ENCODE measurements around the gene ADAP1. TPM values are rescaled to one million over a fixed set of nuclear protein-coding genes. Genes with fewer than 3 reads are reported as not detected.
"Not testable (repeated sequence)": the region's sequence is repeated elsewhere in the genome, so short reads cannot be mapped to it uniquely, and the experiment has no call there.

Gene ADAP1
- total RNA-seq, 1 donor from 2014 or later: 0.30 TPM

GRCh38 chr7:924541-925231 is 29.8 kb downstream of the ADAP1 start:
- DNase-seq (ENCODE audit: low spot score): no peak
- no peaks in the 10 kb centered on the region for H3K79me2 ChIP-seq (ENCODE audit: low read depth)
- Mint-ChIP-seq H3K9me3 (no peaks in the 10 kb centered on the region), H3K4me1 (peaks cover 3% of the 10 kb centered on the region), H3K27ac (no peak overlapping the region), H3K36me3 (no peaks in the 10 kb centered on the region), H3K4me3 (no peak overlapping the region), H3K27me3 (ENCODE audit: insufficient read depth, low read depth) (peaks cover 6% of the 10 kb centered on the region)
- H3K4me2 ChIP-seq: no peak overlapping the region
- no peak overlapping the region for H3K9ac ChIP-seq
- H2AFZ ChIP-seq (replicated peaks): no peak overlapping the region
- H3K9me3 ChIP-seq (ENCODE audit: low read depth): no peaks in the 10 kb centered on the region
- TF ChIP-seq EZH2 (IDR thresholded peaks at IDR 0.05) (no peak), EZH2phosphoT487 (IDR thresholded peaks at IDR 0.05) (no peak), CTCF (IDR thresholded peaks at IDR 0.05) (no peak)
- H3K27me3 ChIP-seq: no peaks in the 10 kb centered on the region
- no peaks in the 10 kb centered on the region for H4K20me1 ChIP-seq (ENCODE audit: low read depth)
- no peak overlapping the region for H3K4me3 ChIP-seq
- H3F3A ChIP-seq (ENCODE audit: low read depth): no peaks in the 10 kb centered on the region
- H3K27ac ChIP-seq: no peak overlapping the region
- no peaks in the 10 kb centered on the region for H3K36me3 ChIP-seq
- H3K4me1 ChIP-seq: no peaks in the 10 kb centered on the region

- H3K27ac Mint-ChIP-seq; H3K4me2 ChIP-seq; H3K27me3 Mint-ChIP-seq (ENCODE audit: insufficient read depth, low read depth); H3K4me3 ChIP-seq; H3K4me1 Mint-ChIP-seq; H4K20me1 ChIP-seq (ENCODE audit: low read depth); H3K9ac ChIP-seq; H3K9me3 ChIP-seq (ENCODE audit: low read depth); H3F3A ChIP-seq (ENCODE audit: low read depth); H3K36me3 Mint-ChIP-seq; DNase-seq (ENCODE audit: low spot score); H3K27ac ChIP-seq; H3K9me3 Mint-ChIP-seq; H2AFZ ChIP-seq (replicated peaks); H3K4me3 Mint-ChIP-seq; H3K4me1 ChIP-seq; H3K36me3 ChIP-seq; H3K79me2 ChIP-seq (ENCODE audit: low read depth); H3K27me3 ChIP-seq: not testable (repeated sequence)
These were observed 30.4 kb downstream of the ADAP1 start for GRCh38 chr7:924042-924441.

- TF ChIP-seq EZH2phosphoT487 (IDR thresholded peaks at IDR 0.05) (no peak), CTCF (IDR thresholded peaks at IDR 0.05) (no peak), EZH2 (IDR thresholded peaks at IDR 0.05) (no peak)
These were observed 31.1 kb downstream of the ADAP1 start for GRCh38 chr7:923108-924041.

More at GRCh38 chr7:923108-924041, 31.1 kb downstream of the ADAP1 start:
- Histone ChIP-seq H3K4me1 (no peaks in the 10 kb centered on the region), H3K27ac (no peak overlapping the region), H4K20me1 (ENCODE audit: low read depth) (no peaks in the 10 kb centered on the region), H3K36me3 (no peaks in the 10 kb centered on the region), H3K9me3 (ENCODE audit: low read depth) (no peaks in the 10 kb centered on the region), H3F3A (ENCODE audit: low read depth) (no peaks in the 10 kb centered on the region), H3K27me3 (no peaks in the 10 kb centered on the region), H3K9ac (no peak overlapping the region), H3K4me3 (no peak overlapping the region), H3K4me2 (no peak overlapping the region), H2AFZ (replicated peaks) (no peak overlapping the region), H3K79me2 (ENCODE audit: low read depth) (no peaks in the 10 kb centered on the region)
- H3K4me3 Mint-ChIP-seq: no peak overlapping the region
- no peaks in the 10 kb centered on the region for H3K36me3 Mint-ChIP-seq
- peaks cover 4% of the 10 kb centered on the region for H3K27me3 Mint-ChIP-seq (ENCODE audit: insufficient read depth, low read depth)
- H3K27ac Mint-ChIP-seq: no peak overlapping the region
- no peak for DNase-seq (ENCODE audit: low spot score)
- no peaks in the 10 kb centered on the region for H3K9me3 Mint-ChIP-seq
- peaks cover 3% of the 10 kb centered on the region for H3K4me1 Mint-ChIP-seq
